GM20431 (cell line): Measurements from ENCODE around the gene SLC49A3.
"Not testable (repeated sequence)": the region's sequence is repeated elsewhere in the genome, so short reads cannot be mapped to it uniquely, and the experiment has no call there.

Experiments
- in situ Hi-C: fragments of 300-500 bp; cut with MseI, MboI; formaldehyde crosslinking; loops from one replicate; pipeline ENCODE4 v1.15.0; 2020; ENCODE audit warnings: low sequenced_read_pairs; ENCODE audit not compliant: unreplicated experiment

Gene SLC49A3

DNA sequence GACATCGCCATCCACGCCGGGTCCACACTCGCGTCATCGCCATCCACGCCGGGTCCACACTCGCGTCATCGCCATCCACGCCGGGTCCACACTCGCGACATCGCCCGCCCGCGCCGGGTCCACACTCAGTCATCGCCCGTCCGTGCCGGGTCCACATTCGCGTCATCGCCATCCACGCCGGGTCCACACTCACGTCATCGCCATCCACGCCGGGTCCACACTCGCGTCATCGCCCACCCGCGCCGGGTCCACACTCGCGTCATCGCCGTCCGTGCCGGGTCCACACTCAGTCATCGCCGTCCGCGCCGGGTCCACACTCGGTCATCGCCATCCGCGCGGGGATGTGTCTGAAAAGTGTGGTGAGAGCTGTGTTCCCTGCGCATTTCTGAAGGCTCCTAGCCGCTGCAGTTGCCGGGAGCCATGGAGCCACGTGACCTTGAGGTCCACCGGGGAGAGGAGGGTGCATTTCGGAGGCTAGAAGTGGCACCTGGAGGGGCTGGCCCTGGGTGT is 34.0 kb upstream of the SLC49A3 start:
- in situ Hi-C loops: no loop called here

DNA sequence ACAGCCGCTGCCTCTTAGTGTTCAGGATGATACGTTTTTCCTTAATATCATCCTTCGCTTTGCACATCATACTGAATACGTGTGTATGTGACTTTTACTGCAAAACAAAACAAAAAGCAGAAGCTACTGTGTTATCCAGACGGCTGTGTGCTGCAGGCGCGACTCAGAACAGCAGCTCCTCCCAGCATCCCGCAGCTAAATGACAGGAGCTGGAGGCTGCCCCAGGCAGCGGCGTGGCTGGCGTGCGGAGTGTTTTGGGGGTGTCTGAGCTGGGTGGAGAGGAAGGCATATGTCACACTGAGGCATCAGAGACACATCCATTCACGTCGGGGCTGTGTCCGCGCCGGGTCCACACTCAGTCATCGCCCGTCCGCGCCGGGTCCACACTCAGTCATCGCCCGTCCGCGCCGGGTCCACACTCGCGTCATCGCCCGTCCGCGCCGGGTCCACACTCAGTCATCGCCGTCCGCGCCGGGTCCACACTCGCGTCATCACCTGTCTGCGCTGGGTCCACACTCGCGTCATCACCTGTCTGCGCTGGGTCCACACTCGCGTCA is 33.3 kb upstream of the SLC49A3 start:
- in situ Hi-C loops: no loop called here

DNA sequence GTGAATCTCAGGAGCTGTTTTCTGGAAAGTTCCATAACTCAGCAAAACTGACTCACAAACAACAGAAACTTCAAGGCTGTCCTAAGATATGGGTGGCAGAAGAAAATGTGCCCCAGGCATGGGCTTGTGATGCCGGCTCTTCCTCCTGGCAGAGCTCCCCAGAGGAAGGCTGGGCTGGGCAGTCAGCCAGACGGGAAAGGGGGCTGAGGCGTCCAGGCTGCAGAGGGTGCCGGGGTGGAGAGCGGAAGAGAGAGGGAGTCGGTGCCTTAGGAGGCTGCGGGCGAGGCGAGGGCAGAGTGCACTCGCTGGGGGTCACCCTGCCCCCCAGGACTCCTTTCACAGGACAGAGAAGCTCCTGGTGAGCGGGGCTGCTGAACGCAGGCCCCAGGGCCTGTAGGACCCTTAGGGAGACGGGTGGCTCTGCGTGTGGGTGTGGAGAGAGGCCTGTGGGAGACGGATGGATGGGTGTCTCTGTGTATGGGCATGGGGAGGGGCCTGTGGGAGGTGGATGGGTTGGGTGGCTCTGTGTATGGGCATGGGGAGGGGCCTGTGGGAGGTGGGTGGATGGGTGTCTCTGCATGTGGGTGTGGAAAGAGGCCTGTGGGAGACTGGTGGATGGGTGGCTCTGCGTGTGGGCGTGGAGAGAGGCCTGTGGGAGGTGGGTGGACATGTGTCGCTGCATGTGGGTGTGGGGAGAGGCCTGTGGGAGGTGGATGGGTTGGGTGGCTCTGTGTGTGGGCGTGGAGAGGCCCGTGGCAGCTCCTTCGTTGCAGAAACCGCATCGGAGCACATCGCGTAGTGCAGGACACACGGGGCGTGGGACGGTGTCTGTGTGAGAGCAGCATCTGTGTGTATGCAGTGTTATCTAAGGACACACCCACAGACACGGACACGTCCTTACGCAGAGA is 32.6 kb upstream of the SLC49A3 start:
- in situ Hi-C loops: no loop called here

DNA sequence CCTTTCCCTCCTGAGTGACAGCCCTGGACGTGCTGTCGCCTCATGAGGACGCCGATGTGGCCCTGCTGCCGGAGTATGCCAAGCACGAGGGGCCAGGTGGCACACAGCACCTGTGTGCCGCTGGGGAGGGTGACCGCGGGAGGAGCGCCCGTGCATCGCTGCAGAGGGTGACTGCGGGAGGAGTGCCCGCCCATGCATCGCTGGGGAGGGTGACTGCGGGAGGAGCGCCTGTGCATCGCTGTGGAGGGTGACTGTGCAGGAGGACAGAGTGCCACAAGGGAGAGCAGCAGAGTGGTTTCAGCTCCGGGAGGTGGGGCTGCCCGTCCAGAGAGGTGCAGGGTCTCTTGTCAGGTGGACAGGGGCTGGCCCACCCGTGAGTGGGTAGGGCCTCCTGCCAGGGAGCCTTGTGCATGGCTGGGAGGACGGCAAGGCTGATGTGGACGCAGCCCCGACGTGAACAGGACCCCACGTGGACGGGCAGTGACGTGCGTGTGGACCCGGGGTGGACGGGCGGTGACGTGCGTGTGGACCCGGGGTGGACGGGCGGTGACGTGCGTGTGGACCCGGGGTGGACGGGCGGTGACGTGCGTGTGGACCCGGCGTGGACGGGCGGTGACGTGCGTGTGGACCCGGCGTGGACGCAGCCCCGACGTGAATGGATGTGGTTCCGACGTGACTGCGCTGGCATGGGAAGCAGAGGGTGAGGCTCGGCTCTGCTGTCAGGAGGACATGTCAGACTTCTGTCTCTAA is 31.3 kb upstream of the SLC49A3 start:
- in situ Hi-C loops: no loop called here

DNA sequence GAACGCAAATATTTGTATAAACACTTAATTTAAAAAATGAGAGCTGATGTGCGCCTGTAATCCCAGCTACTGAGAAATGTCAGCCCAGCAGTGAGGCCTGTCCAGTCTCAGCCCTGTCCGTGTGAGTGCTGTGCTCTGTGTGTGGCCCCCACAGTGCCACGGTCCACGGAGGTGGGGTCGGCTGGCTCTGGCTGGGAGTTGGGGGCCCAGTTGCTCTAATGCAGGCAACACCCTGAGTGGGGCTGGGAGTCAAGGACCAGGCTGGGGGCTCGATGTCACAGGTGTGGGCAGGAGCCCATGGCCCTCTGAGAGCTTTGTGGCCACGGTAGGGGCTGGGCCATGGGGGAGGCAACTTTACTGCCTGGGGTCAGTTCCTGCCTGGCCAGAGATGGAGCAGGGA is 29.5 kb upstream of the SLC49A3 start:
- in situ Hi-C loops: no loop called here

DNA sequence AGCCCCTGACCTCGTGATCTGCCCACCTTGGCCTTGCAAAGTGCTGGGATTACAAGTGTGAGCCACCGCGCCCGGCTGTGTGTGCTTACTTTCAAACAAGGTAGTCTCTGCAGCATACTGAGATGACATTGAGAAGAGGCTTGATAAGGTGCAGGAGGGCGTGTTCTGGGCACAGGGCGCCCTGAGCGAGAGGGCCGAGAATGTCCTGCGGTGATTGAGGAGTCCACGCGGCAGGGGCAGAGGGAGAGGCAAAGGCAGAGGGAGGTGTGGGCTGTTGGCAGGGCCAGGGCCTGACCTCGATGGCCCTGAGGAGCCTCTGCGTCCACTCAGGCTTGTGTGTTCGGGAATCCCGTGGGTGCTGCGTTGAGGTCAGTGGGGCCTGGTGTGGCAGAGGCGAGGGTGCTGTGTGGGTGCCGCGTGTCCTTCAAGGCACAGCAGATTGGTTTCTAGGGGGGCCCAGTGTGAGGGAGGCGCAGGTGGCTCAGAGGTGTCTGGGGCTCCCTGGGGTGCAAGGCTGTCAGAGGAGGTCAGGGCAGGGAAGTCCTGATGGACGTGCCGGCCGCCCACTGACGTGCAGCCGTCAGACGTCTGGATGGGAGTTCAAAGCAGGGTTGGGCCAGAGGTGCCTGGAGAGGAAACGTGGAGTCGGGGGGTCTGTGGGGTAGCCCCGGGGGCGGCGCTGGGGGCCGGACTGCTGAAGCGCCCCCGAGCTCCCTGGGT is 28.8 kb upstream of the SLC49A3 start:
- in situ Hi-C loops: no loop called here

DNA sequence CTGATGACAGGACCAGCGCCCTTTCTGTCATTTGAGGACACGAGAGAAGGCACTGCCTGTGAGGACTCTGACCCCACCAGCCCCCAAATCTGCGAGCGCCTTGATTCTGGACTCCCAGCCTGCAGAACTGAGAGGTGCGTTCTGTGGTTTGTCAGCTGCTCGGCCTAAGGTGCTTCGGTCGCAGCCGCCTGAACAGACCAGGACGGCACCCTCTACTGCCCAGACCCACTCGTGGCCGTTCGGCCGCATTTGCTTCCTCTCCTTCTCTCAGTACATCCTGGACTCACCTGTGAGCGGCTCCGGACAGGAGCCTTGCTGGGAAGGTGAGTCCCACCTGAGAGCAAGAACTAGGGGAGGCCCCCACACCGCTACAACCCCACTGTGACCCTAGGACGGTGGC is 25.1 kb upstream of the SLC49A3 start:
- in situ Hi-C loops: no loop called here

DNA sequence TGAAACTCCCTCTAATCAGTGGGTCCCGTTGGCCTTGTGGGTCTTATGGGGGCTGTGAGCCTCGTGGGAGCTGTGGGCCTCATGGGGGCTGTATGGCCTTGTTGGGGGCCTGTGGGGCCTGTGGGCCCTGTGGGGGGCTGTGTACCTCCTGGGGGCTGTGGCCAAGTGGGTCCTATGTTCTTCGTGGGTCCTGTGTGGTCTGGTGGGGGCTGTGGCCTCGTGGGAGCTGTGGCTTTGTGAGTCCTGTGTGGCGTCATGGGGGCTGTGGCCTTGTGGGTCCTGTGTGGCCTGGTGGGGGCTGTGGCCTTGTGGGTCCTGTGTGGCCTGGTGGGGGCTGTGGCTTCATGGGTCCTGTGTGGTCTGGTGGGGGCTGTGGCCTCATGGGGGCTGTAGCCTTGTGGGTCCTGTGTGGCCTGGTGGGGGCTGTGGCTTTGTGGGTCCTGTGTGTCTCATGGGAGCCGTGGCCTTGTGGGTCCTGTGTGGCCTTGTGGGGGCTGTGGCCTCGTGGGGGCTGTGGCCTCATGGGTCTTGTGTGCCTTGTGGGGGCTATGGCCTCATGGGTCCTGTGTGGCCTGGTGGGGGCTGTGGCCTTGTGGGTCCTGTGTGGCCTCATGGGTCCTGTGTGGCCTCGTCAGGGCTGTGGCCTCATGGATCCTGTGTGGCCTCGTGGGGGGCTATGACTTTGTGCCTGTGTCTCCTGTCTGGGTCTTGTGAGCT is 24.1 kb upstream of the SLC49A3 start:
- in situ Hi-C loops: no loop called here

DNA sequence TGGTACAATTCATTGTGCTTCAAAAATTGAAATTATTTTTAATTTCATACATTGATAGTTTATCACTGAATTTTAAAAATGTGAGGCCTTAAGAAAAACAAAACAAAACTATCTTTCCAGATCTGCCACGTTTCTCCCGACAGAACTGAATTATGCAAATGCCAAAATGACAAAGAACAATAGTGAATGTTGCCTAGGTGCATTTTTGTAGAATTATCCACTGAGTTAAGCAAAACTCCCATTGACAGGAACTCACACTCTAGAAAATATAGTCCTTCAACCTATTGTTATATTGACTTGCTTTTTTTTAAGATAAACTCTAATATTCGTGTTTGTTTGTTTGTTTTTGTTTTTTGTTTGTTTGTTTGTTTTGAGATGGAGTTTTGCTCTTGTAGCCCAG is 23.1 kb upstream of the SLC49A3 start:
- in situ Hi-C loops: no loop called here

DNA sequence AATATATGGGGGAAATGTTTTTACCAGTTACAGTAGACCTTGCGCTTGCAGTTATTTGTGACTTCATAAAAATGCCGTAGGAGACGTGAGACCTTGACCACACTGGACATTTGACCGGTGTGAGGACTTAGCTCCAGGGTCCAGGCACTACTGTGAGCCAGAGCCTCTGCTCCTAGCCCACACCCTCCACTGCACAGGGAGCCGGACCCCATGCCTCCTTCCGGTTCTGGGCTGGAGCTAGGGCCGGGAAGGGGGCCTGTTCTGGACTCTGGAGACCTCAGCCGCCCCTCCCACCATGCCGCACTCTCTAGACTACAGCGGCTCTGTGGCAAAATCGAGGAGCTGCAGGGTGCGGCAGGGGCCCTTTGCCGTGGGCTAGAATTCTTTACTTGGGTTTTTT is 22.0 kb upstream of the SLC49A3 start:
- in situ Hi-C loops: no loop called here

DNA sequence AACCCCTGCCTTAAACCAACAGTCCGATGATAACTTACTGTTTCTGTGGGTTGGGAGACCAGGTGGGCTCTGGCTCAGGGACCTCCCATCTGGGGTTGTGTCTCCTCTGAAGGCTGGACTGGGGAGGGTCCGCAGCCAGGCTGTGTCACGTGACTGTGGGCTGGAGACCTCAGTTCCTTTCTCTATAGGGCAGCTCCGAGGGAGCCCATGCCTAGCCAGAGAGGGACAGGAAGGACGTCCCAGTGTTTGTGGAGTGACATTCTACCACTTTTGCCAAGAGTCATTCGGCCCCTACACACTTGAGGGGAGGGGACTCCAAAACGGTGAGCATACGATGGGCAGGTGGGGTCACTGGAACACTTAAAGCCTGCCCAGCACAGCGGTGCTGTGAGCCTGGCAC is 21.2 kb upstream of the SLC49A3 start:
- in situ Hi-C loops: no loop called here

DNA sequence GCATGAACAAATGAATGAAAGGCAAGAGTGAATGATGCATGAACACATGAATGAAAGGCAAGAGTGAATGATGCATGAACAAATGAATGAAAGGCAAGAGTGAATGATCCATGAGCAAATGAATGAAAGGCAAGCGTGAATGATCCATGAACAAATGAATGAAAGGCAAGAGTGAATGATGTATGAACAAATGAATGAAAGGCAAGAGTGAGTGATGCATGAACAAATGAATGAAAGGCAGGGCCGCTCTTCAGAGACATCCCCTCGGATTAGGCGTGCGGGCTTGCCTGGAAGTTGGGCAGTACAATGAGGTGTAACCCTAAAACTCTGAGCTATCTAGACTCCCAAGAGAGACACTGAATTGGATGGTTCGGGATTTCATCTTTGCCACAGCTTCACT is 20.4 kb upstream of the SLC49A3 start:
- in situ Hi-C loops: no loop called here

DNA sequence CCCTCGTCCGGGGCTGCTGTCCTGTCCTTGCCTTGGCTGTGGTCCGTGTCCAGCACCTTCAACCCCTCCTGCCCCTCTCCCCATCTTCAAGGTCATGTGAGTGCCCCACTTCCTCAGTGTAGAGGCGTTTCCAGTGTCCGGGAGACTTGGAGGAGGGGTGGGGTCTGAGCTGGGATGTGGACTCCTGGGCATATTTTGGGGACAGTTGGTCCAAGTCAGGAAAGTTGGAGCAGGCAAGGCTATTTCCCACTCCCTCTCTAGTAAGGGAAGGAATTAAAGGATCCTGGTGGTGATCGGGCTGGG is 19.6 kb upstream of the SLC49A3 start:
- in situ Hi-C loops: no loop called here

DNA sequence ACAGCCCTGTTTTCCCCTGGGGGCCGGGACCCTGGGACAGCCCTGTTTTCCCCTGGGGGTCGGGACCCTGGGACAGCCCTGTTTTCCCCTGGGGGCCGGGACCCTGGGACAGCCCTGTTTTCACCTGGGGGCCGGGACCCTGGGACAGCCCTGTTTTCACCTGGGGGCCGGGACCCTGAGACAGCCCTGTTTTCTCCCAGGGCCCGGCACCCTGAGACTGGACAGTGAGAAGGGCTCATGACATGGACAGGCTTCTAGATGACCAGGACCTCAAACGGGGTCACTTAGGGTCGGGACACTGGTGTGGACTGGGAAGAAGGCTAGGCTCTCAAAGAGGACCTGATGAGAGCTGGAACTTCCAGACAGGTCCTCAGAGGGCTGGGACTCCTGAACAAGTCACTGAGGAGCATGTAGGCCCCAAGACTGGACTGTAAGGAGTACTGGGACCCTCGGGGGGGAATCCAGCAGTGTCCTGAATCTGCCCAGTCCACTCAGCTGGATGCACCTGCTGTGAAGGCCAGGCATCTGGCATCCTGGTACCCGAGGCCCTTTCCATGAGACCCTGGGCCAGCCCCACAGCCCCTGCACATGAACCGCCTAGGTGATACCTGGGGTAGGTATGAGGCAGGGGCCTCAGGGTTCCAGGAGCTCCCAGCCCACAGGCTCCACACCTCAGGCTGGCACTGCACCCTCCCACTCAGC is 19.1 kb upstream of the SLC49A3 start:
- in situ Hi-C loops: no loop called here

DNA sequence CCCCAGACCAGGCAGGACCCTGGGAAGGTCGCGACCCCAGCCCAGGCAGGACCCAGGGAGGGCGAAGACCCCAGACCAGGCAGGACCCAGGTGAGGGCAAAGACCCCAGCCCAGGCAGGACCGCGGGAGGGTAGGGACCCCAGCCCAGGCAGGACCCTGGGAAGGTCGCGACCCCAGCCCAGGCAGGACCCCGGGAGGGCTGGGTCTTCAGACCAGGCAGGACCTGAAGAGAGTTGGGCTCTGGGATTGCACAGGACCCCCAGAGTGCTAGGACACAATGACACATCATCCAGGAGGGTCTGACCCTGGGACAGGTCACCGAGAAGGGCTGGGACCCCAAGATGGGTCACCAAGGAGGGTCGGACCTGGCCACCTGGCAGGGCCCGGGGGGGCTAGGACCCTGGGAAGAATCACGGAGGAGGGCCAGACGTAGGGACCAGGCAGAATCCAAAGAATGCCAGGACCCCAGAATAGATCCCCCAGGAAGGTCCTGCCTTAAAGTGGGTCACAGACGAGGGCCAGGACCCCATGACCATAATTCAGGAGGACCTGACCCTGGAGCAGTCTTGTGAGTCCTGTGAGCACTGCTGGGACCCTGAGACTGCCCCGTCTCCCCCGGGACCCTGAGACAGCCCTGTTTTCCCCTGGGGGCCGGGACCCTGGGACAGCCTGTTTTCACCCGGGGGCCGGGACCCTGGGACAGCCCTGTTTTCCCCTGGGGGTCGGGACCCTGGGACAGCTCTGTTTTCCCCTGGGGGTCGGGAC is 18.1 kb upstream of the SLC49A3 start:
- in situ Hi-C loops: no loop called here

DNA sequence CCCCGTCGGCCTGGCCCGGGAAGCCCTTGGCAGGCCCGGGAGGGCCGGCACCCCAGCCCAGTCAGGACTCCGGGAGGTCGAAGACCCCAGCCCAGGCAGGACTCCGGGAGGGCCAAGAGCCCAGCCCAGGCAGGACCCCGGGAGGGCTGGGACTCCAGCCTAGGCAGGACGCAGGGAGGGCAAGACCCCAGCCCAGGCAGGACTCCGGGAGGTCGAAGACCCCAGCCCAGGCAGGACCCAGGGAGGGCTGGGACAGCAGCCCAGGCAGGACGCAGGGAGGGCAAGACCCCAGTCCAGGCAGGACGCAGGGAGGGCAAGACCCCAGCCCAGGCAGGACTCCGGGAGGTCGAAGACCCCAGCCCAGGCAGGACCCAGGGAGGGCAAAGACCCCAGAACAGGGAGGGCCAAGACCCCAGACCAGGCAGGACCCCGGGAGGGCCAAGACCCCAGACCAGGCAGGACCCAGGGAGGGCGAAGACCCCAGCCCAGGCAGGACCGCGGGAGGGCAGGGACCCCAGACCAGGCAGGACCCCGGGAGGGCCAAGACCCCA is 17.2 kb upstream of the SLC49A3 start:
- in situ Hi-C loops: not testable (repeated sequence)

DNA sequence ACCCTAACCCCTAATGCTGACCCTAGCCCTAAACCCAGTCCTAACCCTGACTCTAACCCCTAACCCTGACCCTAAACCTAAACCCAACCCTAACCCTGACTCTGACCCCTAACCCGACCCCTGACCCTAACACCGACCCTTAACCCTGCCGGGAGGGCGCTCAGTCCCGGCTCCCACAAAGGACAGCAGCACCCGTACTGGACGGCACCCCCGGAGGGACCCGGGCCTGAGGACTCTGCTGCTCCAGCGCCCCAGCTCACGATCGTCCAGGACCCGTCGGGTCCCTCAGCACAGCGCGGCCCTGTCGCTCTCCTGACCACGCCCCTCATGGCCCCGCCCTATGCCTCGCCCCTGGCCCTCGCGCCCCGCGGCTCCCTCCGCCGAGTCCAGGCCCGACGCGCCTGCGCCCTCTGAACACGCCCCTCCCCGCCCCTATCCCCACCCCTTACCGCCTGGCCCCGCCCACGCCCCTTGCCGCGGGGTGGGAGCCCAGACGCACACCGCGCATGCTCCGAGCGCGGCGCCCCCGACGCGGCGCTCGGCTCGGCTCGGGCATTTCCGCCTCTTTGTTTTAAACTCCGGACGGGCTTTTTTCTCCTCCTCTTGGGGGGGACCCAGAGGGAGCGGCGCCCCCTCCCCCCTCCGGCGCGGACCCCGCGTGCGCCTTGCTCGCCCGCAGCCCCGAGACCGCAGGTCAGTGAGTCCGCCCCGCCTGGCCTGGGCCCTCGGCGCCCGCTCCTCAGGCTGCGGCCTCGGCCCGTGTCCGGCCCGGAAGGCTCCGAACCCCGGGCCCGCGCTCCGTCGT is 16.5 kb upstream of the SLC49A3 start, which contains the start of gene PCGF3:
Gene PCGF3 (plus strand): TSS at position 555 of the 805 bp plus-strand sequence. CDS start 27,849 bp downstream, outside the sequence.
- in situ Hi-C loops: no loop called here

DNA sequence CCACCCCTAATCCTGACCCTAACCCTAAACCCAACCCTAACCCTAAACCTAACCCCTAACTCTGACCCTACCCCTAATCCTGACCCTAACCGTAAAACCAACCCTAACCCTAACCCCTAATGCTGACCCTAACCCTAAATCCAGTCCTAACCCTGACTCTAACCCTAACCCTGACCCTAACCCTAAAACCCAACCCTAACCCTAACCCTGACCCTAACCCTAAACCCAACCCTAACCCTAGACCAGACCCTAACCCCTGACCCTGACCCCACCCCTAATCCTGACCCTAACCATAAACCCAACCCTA is 16.0 kb upstream of the SLC49A3 start:
- in situ Hi-C loops: no loop called here
